ENCODE measurements around the gene ETNK1.
"Not testable (repeated sequence)": the region's sequence is repeated elsewhere in the genome, so short reads cannot be mapped to it uniquely, and the experiment has no call there.

ETNK1 gene

DNA sequence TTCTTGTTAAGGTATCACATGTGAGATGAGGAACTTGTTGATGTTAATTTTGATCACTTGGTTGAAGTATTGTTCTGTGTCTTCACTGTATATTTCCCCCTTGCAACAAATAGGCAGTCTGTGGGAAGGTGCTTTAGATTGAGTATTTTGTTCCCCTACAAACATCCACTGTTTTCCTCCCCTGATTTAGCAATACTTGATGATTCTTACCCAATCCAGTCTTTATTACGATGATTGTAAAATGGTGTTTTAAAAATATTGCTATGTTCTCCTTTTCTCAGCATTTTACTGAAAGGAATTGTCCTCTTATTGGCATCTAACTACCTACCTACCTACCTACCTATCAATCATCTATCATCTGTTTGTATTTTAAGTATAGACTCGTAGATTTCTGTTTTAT lies 66.3 kb downstream of the ETNK1 start:
- no peak for DNase-seq

DNA sequence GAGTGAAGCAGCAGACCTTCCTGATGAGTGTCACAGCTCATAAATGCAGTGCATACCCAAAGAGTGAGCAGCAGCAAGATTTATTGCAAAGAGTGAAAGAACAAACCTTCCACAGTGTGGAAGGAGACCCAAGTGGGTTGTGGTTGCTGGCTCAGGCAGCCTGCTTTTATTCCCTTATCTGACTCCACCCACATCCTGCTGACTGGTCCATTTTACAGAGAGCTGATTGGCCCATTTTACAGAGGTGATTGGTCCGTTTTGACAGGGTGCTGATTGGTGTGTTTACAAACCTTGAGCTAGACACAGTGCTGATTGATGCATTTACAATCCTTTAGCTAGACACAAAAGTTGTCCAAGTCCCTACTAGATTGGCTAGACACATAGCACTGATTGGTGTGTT lies 67.5 kb downstream of the ETNK1 start:
- DNase-seq = not testable (repeated sequence)

DNA sequence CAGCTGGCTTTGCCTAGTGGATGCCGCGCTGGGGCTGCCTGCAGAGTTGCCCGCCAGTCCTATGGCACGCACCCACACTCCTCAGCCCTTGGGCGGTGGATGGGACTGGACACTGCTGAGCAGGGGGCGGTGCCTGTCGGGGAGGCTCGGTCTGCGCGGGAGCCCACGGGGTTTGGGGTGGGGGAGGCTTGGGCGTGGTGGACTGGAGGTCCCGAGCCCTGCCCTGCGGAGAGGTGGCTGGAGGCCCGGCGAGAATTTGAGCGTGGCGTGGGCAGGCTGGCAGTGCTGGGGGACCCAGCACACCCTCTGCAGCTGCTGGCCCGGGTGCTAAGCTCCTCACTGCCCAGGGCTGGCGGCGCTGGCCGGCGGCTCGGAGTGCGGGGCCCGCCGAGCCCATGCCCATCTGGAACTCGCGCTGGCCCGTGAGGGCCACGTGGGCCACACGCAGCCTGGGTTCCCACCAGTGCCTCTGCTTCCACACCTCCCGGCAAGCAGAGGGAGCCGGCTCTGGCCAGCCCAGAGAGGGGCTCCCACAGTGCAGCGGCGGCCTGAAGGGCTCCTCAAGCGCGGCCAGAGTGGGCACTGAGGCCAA lies 68.1 kb downstream of the ETNK1 start:
- DNase-seq = no peak

DNA sequence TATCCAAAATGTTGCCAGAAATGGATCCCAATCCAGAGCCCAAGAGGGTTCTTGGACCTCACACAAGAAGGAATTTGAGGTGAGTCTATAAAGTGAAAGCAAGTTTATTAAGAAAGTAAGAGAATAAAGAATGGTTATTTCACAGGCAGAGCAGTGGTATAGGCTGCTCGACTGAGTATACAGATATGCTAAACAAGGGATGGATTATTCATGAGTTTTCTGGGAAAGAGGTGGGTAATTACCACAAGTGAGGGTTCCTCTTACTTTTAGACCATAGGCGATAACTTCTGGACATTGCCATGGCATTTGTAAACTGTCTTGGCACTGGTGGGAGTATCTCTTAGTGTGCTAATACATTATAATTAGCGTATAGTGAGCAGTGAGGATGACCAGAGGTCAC lies 73.6 kb downstream of the ETNK1 start:
- no peak for DNase-seq

DNA sequence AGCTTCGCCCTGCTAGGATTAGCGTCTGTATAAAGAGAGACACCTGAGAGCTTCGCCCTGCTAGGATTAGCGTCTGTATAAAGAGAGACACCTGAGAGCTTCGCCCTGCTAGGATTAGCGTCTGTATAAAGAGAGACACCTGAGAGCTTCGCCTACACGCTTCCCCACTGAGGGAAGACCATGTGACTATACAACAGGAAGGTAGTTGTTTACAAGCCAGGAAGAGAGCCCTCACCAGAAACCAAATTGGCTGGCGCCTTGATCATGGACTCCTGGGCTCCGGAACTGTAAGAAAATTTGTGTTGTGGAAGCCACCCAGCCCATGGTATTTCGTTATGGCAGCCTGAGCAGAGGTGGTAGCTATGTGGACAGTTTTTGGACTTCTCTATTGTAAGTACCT lies 74.7 kb downstream of the ETNK1 start:
- DNase-seq = not testable (repeated sequence)

DNA sequence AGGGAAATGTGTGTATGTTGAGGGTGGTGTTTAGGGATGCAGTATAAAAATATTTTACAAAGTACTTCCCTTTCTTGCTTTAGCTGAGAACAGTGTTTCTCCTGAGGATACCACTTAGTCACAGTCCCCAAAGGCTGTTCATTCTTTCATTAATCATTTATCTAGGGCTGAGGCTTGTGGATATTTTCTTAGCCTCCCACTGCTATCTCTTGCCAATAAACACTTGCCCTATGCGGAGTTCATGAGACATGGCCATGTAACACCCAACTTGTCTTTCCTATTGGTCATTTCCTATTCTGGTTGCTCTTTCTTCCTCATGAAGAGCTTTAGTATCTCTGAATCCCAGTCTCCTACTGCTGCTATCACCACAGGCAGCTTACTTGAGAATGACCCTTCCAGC lies 75.1 kb downstream of the ETNK1 start:
- DNase-seq = no peak

DNA sequence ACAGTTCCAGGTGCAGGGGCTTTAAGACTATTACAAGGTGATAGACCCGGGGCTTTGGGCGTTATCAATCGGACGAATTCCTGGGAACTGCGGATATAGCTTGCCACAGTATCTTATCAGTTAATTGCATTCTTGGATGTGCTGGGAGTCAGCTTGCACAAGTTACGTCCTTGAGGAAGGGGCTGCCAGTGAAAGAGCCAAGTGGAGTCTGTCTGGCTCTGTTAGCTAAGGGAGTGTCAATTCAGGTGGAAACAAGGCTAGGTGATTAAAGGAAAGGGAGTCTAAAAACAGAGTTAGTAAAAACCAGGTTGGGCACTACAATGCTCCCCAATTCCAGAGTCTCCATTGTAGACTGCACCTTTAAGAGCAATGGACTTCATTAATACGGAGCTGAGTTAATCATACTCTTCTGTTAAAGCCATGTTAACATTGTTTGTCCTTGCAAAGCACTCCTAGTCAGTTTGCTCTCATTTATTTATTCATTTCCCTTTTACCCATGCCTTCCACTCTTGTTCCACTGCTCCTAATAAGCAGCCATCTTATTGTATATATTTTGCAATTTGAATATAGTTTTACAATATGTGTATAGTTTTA lies 76.3 kb downstream of the ETNK1 start:
- DNase-seq = not testable (repeated sequence)

DNA sequence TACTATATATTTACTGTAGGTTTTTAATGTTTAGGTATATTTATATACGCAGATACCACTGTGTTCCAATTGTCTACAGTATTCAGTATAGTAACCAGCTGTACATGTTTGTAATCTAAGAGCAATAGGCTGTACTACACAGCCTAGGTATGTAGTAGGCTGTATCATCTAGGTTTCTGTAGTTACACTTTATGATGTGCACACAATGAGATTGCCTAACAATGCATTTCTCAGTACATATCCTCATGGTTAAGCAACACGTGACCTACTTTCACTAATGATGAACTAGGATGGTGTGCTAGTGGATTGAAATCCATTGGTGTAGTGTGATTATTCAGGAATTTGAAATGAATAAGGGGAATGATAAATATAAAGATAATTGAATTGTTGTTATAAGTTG lies 77.7 kb downstream of the ETNK1 start:
- no peak for DNase-seq

DNA sequence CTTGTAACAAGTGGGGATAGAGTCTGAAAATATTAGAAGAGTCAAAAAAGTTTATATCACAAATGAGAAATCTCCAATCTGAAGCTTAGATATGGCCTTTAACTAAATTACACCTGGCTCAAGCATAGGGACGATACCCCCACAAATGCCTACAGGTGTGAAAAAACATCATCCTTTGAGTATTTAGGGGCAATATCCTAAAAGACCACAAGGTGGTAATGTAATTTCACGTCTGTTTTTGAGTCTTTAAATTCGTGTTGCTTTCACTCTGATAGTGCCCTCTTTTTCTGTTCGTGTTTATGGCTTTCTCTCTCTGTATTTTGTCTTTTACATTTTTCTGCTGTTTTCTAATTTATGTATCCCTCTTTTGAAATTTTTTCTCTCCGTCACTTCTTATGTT lies 84.3 kb downstream of the ETNK1 start:
- no peak for DNase-seq

DNA sequence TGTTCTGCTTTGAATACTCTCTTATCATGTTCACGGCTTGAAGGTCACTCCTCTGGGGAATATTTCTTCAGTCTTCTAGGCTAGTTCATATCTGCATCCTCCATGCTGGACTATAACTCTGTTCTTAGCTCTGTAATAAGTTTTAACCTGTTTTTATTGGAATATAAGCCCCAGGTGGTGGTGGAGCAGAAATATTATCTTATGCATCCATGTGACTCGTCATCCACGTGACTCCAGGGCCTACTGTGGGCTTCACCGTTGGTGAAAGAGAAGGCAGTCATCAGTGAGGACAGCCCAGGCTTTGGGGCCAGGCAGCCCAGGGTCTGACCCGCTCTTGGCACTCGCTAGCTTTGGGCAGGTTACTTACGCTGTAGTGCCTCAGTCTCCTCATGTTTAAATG lies 87.1 kb downstream of the ETNK1 start:
- no peak for DNase-seq

DNA sequence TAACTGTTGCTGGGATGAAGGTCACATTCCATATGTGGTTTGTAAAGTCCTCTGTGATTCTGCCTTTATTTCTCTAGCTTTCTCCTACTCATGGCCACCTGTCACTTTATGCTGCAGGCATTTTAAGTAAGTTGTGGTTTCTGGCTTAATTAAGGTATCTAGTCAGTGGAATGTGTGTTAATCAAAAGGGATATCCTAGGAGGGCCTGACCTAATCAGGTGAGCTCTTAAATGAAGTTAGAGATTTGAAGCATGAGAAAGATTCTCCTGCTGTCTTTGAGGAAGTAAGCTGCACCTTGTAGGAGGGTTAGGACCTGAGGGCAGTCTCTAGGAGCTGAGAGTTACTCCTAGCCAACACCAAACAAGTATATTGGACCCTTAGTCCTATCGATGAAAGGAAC lies 90.3 kb downstream of the ETNK1 start:
- no peak for DNase-seq

DNA sequence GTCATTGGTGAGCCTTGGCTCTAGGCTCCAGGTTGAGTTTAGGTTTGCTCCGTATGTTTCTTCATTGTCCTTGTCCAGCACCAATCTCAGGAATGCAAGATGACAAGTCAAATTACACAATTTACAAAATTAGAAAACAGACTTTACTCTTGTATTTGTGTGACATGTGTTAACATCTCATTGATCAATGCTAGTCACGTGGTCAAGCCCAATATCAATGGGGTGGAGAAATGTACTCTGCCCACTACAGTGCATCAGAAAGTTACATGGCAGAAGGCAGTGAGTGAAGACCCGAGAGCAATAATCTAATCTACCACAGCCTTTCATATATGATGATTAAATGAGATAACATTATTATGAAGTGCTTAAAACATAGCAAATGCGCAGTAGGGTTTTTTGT lies 94.8 kb downstream of the ETNK1 start:
- DNase-seq = no peak

DNA sequence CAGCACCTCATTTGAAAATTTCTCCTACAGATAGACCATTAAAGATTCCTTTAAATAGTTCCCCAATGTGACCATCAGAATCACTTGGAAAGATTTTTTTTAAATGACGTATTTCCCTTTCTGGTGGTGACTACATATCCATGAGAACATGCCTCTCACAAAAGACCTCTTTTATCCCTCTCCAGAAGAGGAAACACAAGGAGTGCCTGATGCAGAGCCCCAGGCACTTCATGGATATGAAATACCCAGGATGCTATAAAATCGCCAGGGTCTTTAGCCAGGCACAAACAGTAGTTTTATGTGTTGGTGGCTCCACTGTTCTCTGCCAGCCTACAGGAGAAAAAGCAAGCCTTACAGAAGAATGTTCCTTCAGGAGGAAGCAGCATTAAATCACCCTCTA lies 97.1 kb downstream of the ETNK1 start:
- no peak for DNase-seq

DNA sequence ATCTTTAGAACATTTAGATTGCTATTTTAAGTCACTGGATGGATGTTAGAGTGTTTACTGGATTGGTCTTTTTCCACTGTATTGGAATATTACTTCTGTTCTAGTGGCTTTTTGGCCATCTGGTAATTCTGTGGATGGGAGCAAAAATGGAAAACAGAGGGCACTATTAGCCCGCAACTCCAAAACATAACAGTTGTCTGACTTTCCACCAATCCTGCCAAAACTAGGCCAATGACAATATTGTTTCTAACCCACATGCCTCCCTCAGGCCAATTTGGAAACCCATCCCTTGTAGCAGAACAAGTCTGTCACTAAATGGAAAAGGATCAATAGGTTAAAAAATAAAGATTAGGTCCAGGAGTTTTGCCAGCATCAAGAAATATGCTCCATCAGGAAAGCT lies 97.8 kb downstream of the ETNK1 start:
- no peak for DNase-seq

DNA sequence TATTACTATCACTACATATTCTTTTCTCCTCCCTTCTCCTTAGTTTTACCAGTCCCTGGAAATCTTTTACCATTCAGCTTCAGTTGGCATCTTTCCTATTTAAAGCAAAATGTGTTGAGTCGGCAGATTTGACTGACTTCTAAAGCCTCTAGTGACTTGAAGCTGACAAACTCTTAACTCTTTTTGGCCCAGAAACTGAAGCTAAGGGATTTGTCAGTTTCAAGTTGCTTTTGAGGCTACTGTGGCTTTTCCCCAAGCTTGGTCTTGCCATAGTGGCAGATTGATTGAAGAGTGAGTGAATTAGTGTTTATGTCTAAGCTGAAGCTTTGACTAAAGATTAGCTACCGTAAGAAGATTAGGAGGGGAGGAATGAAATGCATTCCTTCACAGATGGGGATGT lies 104.0 kb downstream of the ETNK1 start:
- DNase-seq = no peak

DNA sequence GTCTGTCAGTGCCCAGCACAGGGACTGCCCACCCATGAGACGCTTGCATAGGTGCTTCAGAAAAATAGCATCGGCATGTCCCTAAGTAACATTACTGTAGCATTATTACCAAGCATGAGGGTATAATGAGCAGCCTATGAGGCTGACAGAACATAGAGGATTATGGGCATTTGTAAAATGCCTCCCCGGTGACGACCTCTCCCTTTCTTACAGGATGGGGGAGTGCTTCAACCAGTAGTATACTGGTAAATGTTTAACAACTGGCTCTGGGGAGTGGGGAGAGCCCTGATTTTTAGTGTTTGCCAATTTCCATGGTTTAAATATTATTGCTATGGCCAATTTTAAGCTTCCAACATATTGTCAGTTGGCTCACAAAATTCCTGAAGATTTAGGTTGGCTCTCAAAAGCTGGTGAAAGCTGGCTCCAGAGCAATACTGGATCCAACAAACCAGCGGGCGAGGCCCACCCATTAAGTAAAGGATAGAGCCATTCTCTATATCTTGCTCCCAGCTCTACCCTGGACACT lies 104.5 kb downstream of the ETNK1 start:
- no peak for DNase-seq

DNA sequence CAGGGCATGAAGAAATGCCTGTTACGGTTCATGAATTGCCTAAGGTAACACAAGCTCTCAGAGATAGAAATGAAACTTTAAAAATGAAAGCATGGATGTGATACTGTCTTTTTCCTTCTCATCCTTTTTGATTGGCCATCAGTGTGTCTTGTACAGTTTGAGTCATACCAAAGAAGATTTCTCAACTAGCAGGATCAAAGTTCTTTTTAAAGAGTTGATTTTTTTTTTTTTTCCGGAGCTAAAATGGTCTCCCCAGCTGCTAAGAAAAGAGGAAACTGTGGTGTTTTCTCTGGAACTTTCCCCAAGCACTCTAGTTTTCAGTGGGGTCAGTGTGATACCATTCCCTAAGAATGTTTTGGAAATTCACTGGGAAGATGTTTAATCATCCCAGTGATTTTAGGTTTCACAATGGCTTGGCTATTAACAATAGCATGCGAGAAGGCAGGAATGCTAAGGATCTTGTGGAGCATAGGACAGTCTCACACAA lies 105.0 kb downstream of the ETNK1 start:
- no peak for DNase-seq

DNA sequence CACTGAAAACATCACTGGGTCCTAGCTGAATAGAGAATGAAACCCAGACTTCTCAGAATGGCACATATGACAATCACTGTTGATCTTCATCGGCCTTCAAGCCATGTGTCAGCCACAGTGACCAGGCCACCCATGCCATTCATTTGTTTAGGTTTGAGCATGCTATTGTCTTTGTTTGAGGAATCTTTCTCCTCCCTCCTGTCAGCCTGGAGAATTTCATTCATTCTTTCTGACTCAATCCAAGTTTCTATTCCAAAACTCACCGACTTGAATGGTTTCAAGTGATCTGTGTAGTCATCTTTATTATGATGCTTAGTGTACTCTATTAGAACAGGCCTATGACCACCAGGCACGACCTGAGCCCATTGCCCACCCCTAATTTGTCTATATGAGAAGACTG lies 106.3 kb downstream of the ETNK1 start:
- no peak for DNase-seq

DNA sequence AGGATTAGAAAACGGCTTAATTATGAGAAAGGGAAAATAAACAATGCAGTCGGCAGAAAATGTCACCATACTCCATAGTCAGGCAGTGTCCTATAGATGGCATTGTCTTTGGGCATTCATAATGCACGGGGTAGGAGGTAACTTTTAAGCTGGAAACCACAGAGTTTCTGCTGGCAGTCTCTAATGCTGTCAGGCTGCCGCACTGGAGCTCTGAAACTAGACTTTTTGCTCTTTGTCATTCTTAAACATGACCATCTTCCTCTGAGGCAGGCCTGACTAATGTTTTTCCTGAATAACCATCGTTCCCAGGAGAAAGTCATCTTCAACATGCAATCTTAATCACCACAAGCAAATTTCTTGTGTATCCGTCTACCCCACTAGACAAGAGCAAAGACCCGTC lies 108.8 kb downstream of the ETNK1 start:
- no peak for DNase-seq

DNA sequence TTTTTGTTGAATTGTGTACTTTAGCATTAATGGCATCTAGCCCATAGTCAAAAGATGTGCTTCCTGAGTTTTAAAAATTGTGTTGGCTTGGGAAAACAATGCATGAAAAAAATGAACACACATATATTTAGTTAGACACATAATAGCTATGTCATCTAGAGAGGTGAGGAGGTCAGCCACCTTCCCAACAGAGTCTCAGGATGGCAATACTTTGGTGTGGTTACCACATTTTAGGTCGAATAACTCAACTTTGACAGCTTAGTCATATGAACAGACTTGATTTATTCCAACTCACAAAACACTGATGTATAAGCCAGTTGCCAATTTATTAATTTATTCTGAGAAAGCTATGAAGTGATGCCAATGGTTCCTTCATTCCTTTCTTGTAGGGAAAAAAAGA lies 114.0 kb downstream of the ETNK1 start:
- no peak for DNase-seq

Measured in activated CD8-positive, alpha-beta memory T cell treated with anti-CD3 and anti-CD28 coated beads for 24 hours (primary cell).